ENCODE data around the gene ALOXE3. TPM values are rescaled to one million over a fixed set of nuclear protein-coding genes. Genes with fewer than 3 reads are reported as not detected.

The ALOXE3 gene
- total and polyA plus RNA-seq, 2 experiments from 2014 or later, result 0.10 to 0.27 TPM

- Histone ChIP-seq H3K79me2 (replicated peaks; ENCODE audit: insufficient read depth) (peaks cover 4% of the 10 kb centered on the region; the same call in 1 of the 2 replicates), H3K4me3 (no peak overlapping the region), H3F3A (replicated peaks; ENCODE audit: low read depth) (peaks cover 11% of the 10 kb centered on the region; the same call in 1 of the 2 replicates), H4K20me1 (replicated peaks; ENCODE audit: insufficient read depth) (no peaks in the 10 kb centered on the region; the same call in 1 of the 2 replicates), H2AFZ (no peak overlapping the region), H3K27ac (ENCODE audit: low read depth) (no peak overlapping the region), H3K9me2 (ENCODE audit: insufficient read depth) (no peaks in the 10 kb centered on the region), H3K4me2 (no peak overlapping the region), H3K36me3 (ENCODE audit: insufficient read depth) (no peaks in the 10 kb centered on the region; the same call in 1 of the 2 replicates), H3K4me1 (ENCODE audit: insufficient read depth) (no peaks in the 10 kb centered on the region), H3K27me3 (ENCODE audit: insufficient read depth) (no peaks in the 10 kb centered on the region)
- H3K27ac Mint-ChIP-seq, result no peak overlapping the region
- H3K4me1 Mint-ChIP-seq, result no peaks in the 10 kb centered on the region
- H3K36me3 Mint-ChIP-seq (ENCODE audit: low read depth), result peaks cover 43% of the 10 kb centered on the region
- no peak for TF ChIP-seq ZNF462 (CRISPR knock-in tag; IDR thresholded peaks at IDR 0.05)
- no peak for TF ChIP-seq NANOG (IDR thresholded peaks at IDR 0.05; ENCODE audit: borderline replicate concordance)
- TF ChIP-seq, protein P1, sequence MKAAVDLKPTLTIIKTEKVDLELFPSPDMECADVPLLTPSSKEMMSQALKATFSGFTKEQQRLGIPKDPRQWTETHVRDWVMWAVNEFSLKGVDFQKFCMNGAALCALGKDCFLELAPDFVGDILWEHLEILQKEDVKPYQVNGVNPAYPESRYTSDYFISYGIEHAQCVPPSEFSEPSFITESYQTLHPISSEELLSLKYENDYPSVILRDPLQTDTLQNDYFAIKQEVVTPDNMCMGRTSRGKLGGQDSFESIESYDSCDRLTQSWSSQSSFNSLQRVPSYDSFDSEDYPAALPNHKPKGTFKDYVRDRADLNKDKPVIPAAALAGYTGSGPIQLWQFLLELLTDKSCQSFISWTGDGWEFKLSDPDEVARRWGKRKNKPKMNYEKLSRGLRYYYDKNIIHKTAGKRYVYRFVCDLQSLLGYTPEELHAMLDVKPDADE (IDR thresholded peaks at IDR 0.05), result no peak
- no peak for TF ChIP-seq EZH2 (IDR thresholded peaks at IDR 0.05; ENCODE audit: low read depth, unreplicated experiment)
- no peak for TF ChIP-seq REST (IDR thresholded peaks at IDR 0.05; ENCODE audit: unreplicated experiment)
- no peak for TF ChIP-seq STAT1 (IDR thresholded peaks at IDR 0.05; ENCODE audit: unreplicated experiment)
- TF ChIP-seq CREB1 (CRISPR knock-in tag; IDR thresholded peaks at IDR 0.05; ENCODE audit: low read depth), result no peak
- TF ChIP-seq, protein P2, sequence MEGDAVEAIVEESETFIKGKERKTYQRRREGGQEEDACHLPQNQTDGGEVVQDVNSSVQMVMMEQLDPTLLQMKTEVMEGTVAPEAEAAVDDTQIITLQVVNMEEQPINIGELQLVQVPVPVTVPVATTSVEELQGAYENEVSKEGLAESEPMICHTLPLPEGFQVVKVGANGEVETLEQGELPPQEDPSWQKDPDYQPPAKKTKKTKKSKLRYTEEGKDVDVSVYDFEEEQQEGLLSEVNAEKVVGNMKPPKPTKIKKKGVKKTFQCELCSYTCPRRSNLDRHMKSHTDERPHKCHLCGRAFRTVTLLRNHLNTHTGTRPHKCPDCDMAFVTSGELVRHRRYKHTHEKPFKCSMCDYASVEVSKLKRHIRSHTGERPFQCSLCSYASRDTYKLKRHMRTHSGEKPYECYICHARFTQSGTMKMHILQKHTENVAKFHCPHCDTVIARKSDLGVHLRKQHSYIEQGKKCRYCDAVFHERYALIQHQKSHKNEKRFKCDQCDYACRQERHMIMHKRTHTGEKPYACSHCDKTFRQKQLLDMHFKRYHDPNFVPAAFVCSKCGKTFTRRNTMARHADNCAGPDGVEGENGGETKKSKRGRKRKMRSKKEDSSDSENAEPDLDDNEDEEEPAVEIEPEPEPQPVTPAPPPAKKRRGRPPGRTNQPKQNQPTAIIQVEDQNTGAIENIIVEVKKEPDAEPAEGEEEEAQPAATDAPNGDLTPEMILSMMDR (conservative IDR thresholded peaks at IDR 0.05; ENCODE audit: low read depth in 2 of 2), result no peak
- TF ChIP-seq ZNF114 (CRISPR knock-in tag; IDR thresholded peaks at IDR 0.05), result no peak
- TF ChIP-seq EZH2phosphoT487 (IDR thresholded peaks at IDR 0.05; ENCODE audit: unreplicated experiment), result no peak
- no peak for TF ChIP-seq JUNB (IDR thresholded peaks at IDR 0.05; ENCODE audit: unreplicated experiment)
- TF ChIP-seq ZNF331 (CRISPR knock-in tag; IDR thresholded peaks at IDR 0.05; ENCODE audit: low read depth), result no peak
- no peak for TF ChIP-seq POLR2AphosphoS5 (IDR thresholded peaks at IDR 0.05; ENCODE audit: low read depth)
- ATAC-seq, result no peak
- no peaks in the 10 kb centered on the region for H3K9me3 Mint-ChIP-seq
- DNase-seq (ENCODE audit: low spot score), result no peak
- H3K27me3 Mint-ChIP-seq (ENCODE audit: insufficient read depth, low read depth, poor library complexity), result peaks cover 9% of the 10 kb centered on the region
- H3K4me3 Mint-ChIP-seq, result no peak overlapping the region
Observed at GRCh38 chr17:8146381-8147140, 28.2 kb upstream of the ALOXE3 start.

All from GM23338 (cell line).